ENCODE data around the gene SLC39A9.

GRCh38 chr14:69481815-69482568, 83.5 kb downstream of the SLC39A9 start:
- TF ChIP-seq, protein P1, sequence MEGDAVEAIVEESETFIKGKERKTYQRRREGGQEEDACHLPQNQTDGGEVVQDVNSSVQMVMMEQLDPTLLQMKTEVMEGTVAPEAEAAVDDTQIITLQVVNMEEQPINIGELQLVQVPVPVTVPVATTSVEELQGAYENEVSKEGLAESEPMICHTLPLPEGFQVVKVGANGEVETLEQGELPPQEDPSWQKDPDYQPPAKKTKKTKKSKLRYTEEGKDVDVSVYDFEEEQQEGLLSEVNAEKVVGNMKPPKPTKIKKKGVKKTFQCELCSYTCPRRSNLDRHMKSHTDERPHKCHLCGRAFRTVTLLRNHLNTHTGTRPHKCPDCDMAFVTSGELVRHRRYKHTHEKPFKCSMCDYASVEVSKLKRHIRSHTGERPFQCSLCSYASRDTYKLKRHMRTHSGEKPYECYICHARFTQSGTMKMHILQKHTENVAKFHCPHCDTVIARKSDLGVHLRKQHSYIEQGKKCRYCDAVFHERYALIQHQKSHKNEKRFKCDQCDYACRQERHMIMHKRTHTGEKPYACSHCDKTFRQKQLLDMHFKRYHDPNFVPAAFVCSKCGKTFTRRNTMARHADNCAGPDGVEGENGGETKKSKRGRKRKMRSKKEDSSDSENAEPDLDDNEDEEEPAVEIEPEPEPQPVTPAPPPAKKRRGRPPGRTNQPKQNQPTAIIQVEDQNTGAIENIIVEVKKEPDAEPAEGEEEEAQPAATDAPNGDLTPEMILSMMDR (IDR thresholded peaks at IDR 0.05): no peak
- TF ChIP-seq POLR2AphosphoS5 (IDR thresholded peaks at IDR 0.05): no peak

Measured in gastroesophageal sphincter (tissue), 3 donors.